A204.1 (cell line): ENCODE data around the gene DENND1C.
"Not testable (repeated sequence)": the region's sequence is repeated elsewhere in the genome, so short reads cannot be mapped to it uniquely, and the experiment has no call there.

Source experiments
- FAIRE-seq: peaks from 2 replicates; lab custom pipeline; 2012; peaks lifted over from hg19 to GRCh38; lab: Jason Lieb, UNC

DENND1C gene

GRCh38 chr19:6508028-6508771 is 26.6 kb upstream of the DENND1C start:
- not testable (repeated sequence) for FAIRE-seq

- FAIRE-seq: no peak
These were observed 22.0 kb upstream of the DENND1C start for GRCh38 chr19:6503407-6504201.

GRCh38 chr19:6501740-6502648 is 20.4 kb upstream of the DENND1C start, which contains the start of gene TUBB4A:
TSS of gene TUBB4A (minus strand) at chr19:6502309. CDS start at chr19:6502212, 97 bp downstream.
- FAIRE-seq: no peak

- no peak for FAIRE-seq
These were observed 19.5 kb upstream of the DENND1C start for GRCh38 chr19:6500837-6501739.

GRCh38 chr19:6499052-6499790 is 17.6 kb upstream of the DENND1C start:
- FAIRE-seq: no peak

GRCh38 chr19:6498294-6499036 is 16.9 kb upstream of the DENND1C start:
- no peak for FAIRE-seq

GRCh38 chr19:6495947-6496346 is 14.4 kb upstream of the DENND1C start:
- FAIRE-seq: no peak

GRCh38 chr19:6494438-6495036 is 12.9 kb upstream of the DENND1C start:
- no peak for FAIRE-seq

- FAIRE-seq: no peak
These were observed 10.4 kb upstream of the DENND1C start for GRCh38 chr19:6491802-6492592.

GRCh38 chr19:6490134-6490533 is 8.5 kb upstream of the DENND1C start:
- FAIRE-seq: no peak

- FAIRE-seq: no peak
These were observed 7.9 kb upstream of the DENND1C start for GRCh38 chr19:6489278-6490061.

- FAIRE-seq: no peak
These were observed 3.2 kb upstream of the DENND1C start for GRCh38 chr19:6484831-6485230.

- FAIRE-seq: no peak
These were observed 2.6 kb upstream of the DENND1C start for GRCh38 chr19:6484230-6484629.

GRCh38 chr19:6483235-6483634 is 1.6 kb upstream of the DENND1C start:
- FAIRE-seq: no peak

- FAIRE-seq: no peak
These were observed 728 bp upstream of the DENND1C start for GRCh38 chr19:6482343-6482686.

- FAIRE-seq: no peak
These were observed 655 bp downstream of the DENND1C start for GRCh38 chr19:6480848-6481415.

- no peak for FAIRE-seq
These were observed 1.7 kb downstream of the DENND1C start for GRCh38 chr19:6479836-6480398.
